ENCODE measurements around the gene WASF2.
"Not testable (repeated sequence)": the region's sequence is repeated elsewhere in the genome, so short reads cannot be mapped to it uniquely, and the experiment has no call there.

The WASF2 gene

GRCh38 chr1:27400963-27401341 is 89.0 kb downstream of the WASF2 start:
- no peak for FAIRE-seq
- DNase-seq (ENCODE audit: insufficient read length, low spot score): no peak

GRCh38 chr1:27400082-27400962 is 89.6 kb downstream of the WASF2 start:
- DNase-seq (ENCODE audit: insufficient read length, low spot score) (no peak), FAIRE-seq (no peak)

- DNase-seq (ENCODE audit: insufficient read length, low spot score): no peak
- no peak for FAIRE-seq
These were observed 90.5 kb downstream of the WASF2 start for GRCh38 chr1:27399251-27400025.

GRCh38 chr1:27398405-27399149 is 91.4 kb downstream of the WASF2 start:
- FAIRE-seq: no peak
- no peak for DNase-seq (ENCODE audit: insufficient read length, low spot score)

- no peak for DNase-seq (ENCODE audit: insufficient read length, low spot score)
- no peak for FAIRE-seq
These were observed 92.2 kb downstream of the WASF2 start for GRCh38 chr1:27397749-27398148.

- DNase-seq (ENCODE audit: insufficient read length, low spot score) (no peak), FAIRE-seq (no peak)
These were observed 92.9 kb downstream of the WASF2 start for GRCh38 chr1:27397110-27397509.

- FAIRE-seq: peak; percentile 73
- peak; percentile 90 for DNase-seq (ENCODE audit: insufficient read length, low spot score)
These were observed 94.3 kb downstream of the WASF2 start for GRCh38 chr1:27395441-27396195.

- no peak for DNase-seq (ENCODE audit: insufficient read length, low spot score)
- FAIRE-seq: no peak
These were observed 95.0 kb downstream of the WASF2 start for GRCh38 chr1:27394925-27395324.

GRCh38 chr1:27394282-27394658 is 95.7 kb downstream of the WASF2 start:
- DNase-seq (ENCODE audit: insufficient read length, low spot score) (no peak), FAIRE-seq (no peak)

- FAIRE-seq: no peak
- DNase-seq (ENCODE audit: insufficient read length, low spot score): no peak
These were observed 96.2 kb downstream of the WASF2 start for GRCh38 chr1:27393641-27394281.

GRCh38 chr1:27392778-27393635 is 97.0 kb downstream of the WASF2 start:
- FAIRE-seq (no peak), DNase-seq (ENCODE audit: insufficient read length, low spot score) (no peak)

- DNase-seq (ENCODE audit: insufficient read length, low spot score) (peak; percentile 93), FAIRE-seq (peak; percentile 85)
These were observed 97.7 kb downstream of the WASF2 start, which contains the start of gene GPR3 for GRCh38 chr1:27392096-27392777. Gene GPR3 (plus strand): TSS chr1:27392622. CDS start chr1:27393799, 1,177 bp downstream.

GRCh38 chr1:27391511-27392095 is 98.4 kb downstream of the WASF2 start:
- DNase-seq (ENCODE audit: insufficient read length, low spot score) (no peak), FAIRE-seq (no peak)

- FAIRE-seq (peak; percentile 96), DNase-seq (ENCODE audit: insufficient read length, low spot score) (peak; percentile 77)
These were observed 101.5 kb downstream of the WASF2 start for GRCh38 chr1:27388337-27389005.

GRCh38 chr1:27384797-27385196 is 105.2 kb downstream of the WASF2 start:
- not testable (repeated sequence) for DNase-seq (ENCODE audit: insufficient read length, low spot score); FAIRE-seq

- no peak for FAIRE-seq
- no peak for DNase-seq (ENCODE audit: insufficient read length, low spot score)
These were observed 106.3 kb downstream of the WASF2 start for GRCh38 chr1:27383661-27384060.

GRCh38 chr1:27383039-27383605 is 106.8 kb downstream of the WASF2 start, which contains the start of gene CD164L2:
Gene CD164L2 (minus strand): TSS chr1:27383333. CDS start chr1:27383239, 94 bp downstream.
- DNase-seq (ENCODE audit: insufficient read length, low spot score) (no peak), FAIRE-seq (no peak)

All from GM19239 (cell line).